MM.1S (cell line): ENCODE results near the gene CAND2.

Experiments
- DNase-seq: peaks from one replicate; pipeline ENCODE4 v3.0.0-alpha.2; 2015
- H2AFZ ChIP-seq: fragments of 300-600 bp; sonication (generic); 2 replicates; pipeline ENCODE4 v1.6.0; 2016; ENCODE audit warnings: antibody characterized with exemption, low read length
- H3F3A ChIP-seq: fragments of 300-600 bp; sonication (generic); 2 replicates; pipeline ENCODE4 v1.6.1; 2016; ENCODE audit warnings: mild to moderate bottlenecking, antibody characterized with exemption, low read length, moderate library complexity, mixed read lengths; ENCODE audit not compliant: insufficient read depth
- H3K27ac ChIP-seq: fragments of 300-600 bp; sonication (generic); 2 replicates; pipeline ENCODE4 v1.5.1; 2016; ENCODE audit warnings: mild to moderate bottlenecking, low read length
- H3K27me3 ChIP-seq: fragments of 300-600 bp; sonication (generic); replicated peaks from 2 replicates; pipeline ENCODE4 v1.6.0; 2016; ENCODE audit warnings: low read length; ENCODE audit not compliant: insufficient read depth
- H3K36me3 ChIP-seq: fragments of 300-600 bp; sonication (generic); replicated peaks from 2 replicates; pipeline ENCODE4 v1.6.1; 2016; ENCODE audit warnings: mild to moderate bottlenecking, low read length, mixed read lengths; ENCODE audit not compliant: insufficient read depth
- H3K4me1 ChIP-seq: fragments of 300-600 bp; sonication (generic); 2 replicates; pipeline ENCODE4 v1.6.1; 2016; ENCODE audit warnings: low read length, mixed read lengths
- H3K4me2 ChIP-seq: fragments of 300-600 bp; sonication (generic); 2 replicates; pipeline ENCODE4 v1.6.0; 2016; ENCODE audit warnings: low read depth, low read length
- H3K4me3 ChIP-seq: fragments of 300-600 bp; sonication (generic); 2 replicates; pipeline ENCODE4 v1.5.1; 2016; ENCODE audit warnings: low read length, mixed read lengths
- H3K79me2 ChIP-seq: fragments of 300-600 bp; sonication (generic); 2 replicates; pipeline ENCODE4 v1.6.1; 2016; ENCODE audit warnings: mixed run types, low read length, mixed read lengths
- H3K9ac ChIP-seq: fragments of 300-600 bp; sonication (generic); 2 replicates; pipeline ENCODE4 v1.6.1; 2016; ENCODE audit warnings: low read length, mixed read lengths
- H3K9me2 ChIP-seq: fragments of 300-600 bp; sonication (generic); replicated peaks from 2 replicates; pipeline ENCODE4 v1.6.1; 2016; ENCODE audit warnings: mild to moderate bottlenecking, low read length, mixed read lengths; ENCODE audit not compliant: insufficient read depth
- H3K9me3 ChIP-seq: fragments of 300-600 bp; sonication (generic); replicated peaks from 2 replicates; pipeline ENCODE4 v1.6.1; 2016; ENCODE audit warnings: mild to moderate bottlenecking, low read length, mixed read lengths; ENCODE audit not compliant: insufficient read depth
- H4K20me1 ChIP-seq: fragments of 300-600 bp; sonication (generic); 2 replicates; pipeline ENCODE4 v1.6.1; 2016; ENCODE audit warnings: mild to moderate bottlenecking, low read length, moderate library complexity, mixed read lengths; ENCODE audit not compliant: insufficient read depth
- EZH2 ChIP-seq: fragments of 300-600 bp; sonication (generic); optimal IDR thresholded peaks from 2 replicates; pipeline ENCODE3; 2017; ENCODE audit warnings: low read depth, mild to moderate bottlenecking, antibody characterized with exemption, low read length, mixed read lengths
- EZH2phosphoT487 ChIP-seq: fragments of 300-600 bp; sonication (generic); IDR thresholded peaks from 2 replicates; pipeline ENCODE4 v1.6.1; 2018; ENCODE audit warnings: antibody characterized with exemption, low read length
- TF ChIP-seq, protein P1 (sequence below): fragments of 300-600 bp; sonication (generic); IDR thresholded peaks from 2 replicates; pipeline ENCODE4 v1.5.1; 2016; ENCODE audit warnings: antibody characterized with exemption, low read length, mixed read lengths

Gene CAND2

DNA sequence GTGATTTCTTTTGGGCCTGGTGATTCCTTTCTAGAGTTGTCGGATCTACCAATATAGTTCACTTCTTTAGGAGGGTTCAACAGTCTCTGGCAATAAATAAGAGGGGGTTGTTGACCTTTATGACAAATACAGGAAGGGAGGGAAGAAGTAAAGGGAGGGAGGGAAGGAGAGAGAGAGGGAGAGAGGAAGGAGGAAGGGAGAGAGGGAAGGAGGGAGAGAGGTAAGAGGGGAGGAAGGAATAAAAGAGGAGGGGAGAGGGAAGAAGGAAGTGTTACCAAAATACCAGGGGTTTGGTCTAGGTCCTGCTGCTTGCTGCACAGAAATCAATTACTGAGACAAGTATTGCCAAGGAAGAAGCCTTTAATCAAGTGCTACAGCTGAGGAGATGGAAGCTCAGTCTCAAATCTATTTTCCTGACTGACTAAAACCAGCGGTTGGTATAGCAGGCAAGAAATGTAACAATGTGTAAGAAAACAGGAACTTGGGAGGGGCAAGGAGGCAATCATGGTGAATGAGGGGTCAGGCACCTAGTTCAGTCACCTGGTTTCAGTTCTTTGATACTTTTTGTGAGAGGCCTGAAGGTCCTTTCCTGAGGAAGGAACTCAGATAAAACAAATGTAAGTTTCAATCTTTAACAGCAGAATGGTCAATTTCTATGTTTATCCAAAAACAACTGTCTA lies 23.3 kb upstream of the CAND2 start:
- H2AFZ ChIP-seq = no peak overlapping the region
- H3K4me1 ChIP-seq = no peaks in the 10 kb centered on the region
- TF ChIP-seq EZH2 (no peak), EZH2phosphoT487 (no peak)
- TF ChIP-seq, protein P1, sequence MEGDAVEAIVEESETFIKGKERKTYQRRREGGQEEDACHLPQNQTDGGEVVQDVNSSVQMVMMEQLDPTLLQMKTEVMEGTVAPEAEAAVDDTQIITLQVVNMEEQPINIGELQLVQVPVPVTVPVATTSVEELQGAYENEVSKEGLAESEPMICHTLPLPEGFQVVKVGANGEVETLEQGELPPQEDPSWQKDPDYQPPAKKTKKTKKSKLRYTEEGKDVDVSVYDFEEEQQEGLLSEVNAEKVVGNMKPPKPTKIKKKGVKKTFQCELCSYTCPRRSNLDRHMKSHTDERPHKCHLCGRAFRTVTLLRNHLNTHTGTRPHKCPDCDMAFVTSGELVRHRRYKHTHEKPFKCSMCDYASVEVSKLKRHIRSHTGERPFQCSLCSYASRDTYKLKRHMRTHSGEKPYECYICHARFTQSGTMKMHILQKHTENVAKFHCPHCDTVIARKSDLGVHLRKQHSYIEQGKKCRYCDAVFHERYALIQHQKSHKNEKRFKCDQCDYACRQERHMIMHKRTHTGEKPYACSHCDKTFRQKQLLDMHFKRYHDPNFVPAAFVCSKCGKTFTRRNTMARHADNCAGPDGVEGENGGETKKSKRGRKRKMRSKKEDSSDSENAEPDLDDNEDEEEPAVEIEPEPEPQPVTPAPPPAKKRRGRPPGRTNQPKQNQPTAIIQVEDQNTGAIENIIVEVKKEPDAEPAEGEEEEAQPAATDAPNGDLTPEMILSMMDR = no peak
- no peak overlapping the region for H3K4me2 ChIP-seq
- H3K9ac ChIP-seq = no peak overlapping the region
- no peaks in the 10 kb centered on the region for H4K20me1 ChIP-seq
- no peaks in the 10 kb centered on the region for H3F3A ChIP-seq
- H3K9me2 ChIP-seq = no peaks in the 10 kb centered on the region
- H3K79me2 ChIP-seq = no peaks in the 10 kb centered on the region
- H3K27me3 ChIP-seq = no peaks in the 10 kb centered on the region
- peak; percentile 9 for DNase-seq
- no peaks in the 10 kb centered on the region for H3K36me3 ChIP-seq
- H3K4me3 ChIP-seq = no peak overlapping the region
- H3K9me3 ChIP-seq = no peaks in the 10 kb centered on the region
- no peak overlapping the region for H3K27ac ChIP-seq

DNA sequence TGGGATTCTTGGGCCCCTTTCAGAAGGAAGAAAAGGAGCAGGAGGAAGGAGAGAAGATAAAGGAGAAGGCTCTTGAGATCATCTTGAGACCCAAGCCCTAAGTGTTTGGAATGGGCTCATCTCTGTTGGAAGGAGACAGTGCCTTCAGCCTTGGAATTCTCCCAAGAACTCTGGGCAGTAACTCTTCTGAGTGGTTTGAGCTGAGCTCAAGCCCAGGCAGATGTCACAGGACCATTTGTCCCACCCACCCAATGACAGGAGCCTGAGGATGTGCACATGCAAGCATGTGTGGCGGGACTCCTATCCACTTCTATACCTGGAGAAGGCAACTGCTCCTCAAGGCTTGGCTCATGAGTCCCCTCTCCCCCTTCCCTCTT lies 22.8 kb upstream of the CAND2 start:
- Histone ChIP-seq H3K79me2 (no peaks in the 10 kb centered on the region), H3K4me3 (no peak overlapping the region), H3K36me3 (no peaks in the 10 kb centered on the region), H4K20me1 (no peaks in the 10 kb centered on the region), H3K9me3 (no peaks in the 10 kb centered on the region), H2AFZ (no peak overlapping the region), H3K4me2 (no peak overlapping the region), H3K9me2 (no peaks in the 10 kb centered on the region), H3F3A (no peaks in the 10 kb centered on the region), H3K4me1 (no peaks in the 10 kb centered on the region), H3K27me3 (no peaks in the 10 kb centered on the region), H3K27ac (no peak overlapping the region), H3K9ac (no peak overlapping the region)
- TF ChIP-seq EZH2phosphoT487 = no peak
- TF ChIP-seq, protein P1 = no peak
- TF ChIP-seq EZH2 = no peak
- DNase-seq = no peak

DNA sequence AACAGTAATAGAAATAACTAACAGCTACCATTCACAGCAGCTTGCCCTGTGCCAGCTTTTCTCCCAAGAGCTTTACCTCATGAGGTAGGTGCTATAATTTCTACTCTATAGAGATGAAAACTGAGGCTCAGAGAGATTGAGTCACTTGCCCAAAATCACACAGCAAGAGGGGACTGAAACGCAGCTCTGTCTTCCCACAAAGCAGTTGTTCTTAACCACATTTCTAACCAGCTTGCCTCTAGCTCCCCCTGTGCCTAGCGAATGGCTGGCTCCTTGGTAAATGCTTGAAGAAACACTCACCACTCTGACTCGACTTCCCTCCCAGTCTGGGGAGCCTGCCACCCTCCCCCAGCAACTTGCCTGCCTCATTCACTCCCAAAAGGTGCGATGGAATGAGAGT lies 21.9 kb upstream of the CAND2 start:
- no peaks in the 10 kb centered on the region for H3K9me2 ChIP-seq
- no peak overlapping the region for H3K4me2 ChIP-seq
- H3K27ac ChIP-seq = no peak overlapping the region
- no peak for TF ChIP-seq EZH2phosphoT487
- TF ChIP-seq, protein P1 = no peak
- no peak for TF ChIP-seq EZH2
- H3K79me2 ChIP-seq = no peaks in the 10 kb centered on the region
- no peak overlapping the region for H3K9ac ChIP-seq
- H3K36me3 ChIP-seq = no peaks in the 10 kb centered on the region
- H3F3A ChIP-seq = no peaks in the 10 kb centered on the region
- H4K20me1 ChIP-seq = no peaks in the 10 kb centered on the region
- H2AFZ ChIP-seq = no peak overlapping the region
- H3K9me3 ChIP-seq = no peaks in the 10 kb centered on the region
- no peak for DNase-seq
- H3K4me3 ChIP-seq = no peak overlapping the region
- no peaks in the 10 kb centered on the region for H3K27me3 ChIP-seq
- H3K4me1 ChIP-seq = no peaks in the 10 kb centered on the region
